ENCODE results near the gene FBRSL1. TPM values are rescaled to one million over a fixed set of nuclear protein-coding genes. Genes with fewer than 3 reads are reported as not detected.

FBRSL1 gene
- total and polyA plus RNA-seq, 4 donors, result 2.5 to 35.5 (median 5.6) TPM

GRCh38 chr12:132458441-132458840 lies 31.5 kb upstream of the FBRSL1 start:
- TF ChIP-seq FOXA2 (IDR thresholded peaks at IDR 0.05) (no peak), EGR1 (IDR thresholded peaks at IDR 0.05; ENCODE audit: low read depth in 2 of 2) (no peak), HNF4G (IDR thresholded peaks at IDR 0.05) (no peak), GABPA (IDR thresholded peaks at IDR 0.05 in 1 of 2, conservative IDR thresholded peaks at IDR 0.05 in 1 of 2) (no peak), TAF1 (conservative IDR thresholded peaks at IDR 0.05) (no peak), SP1 (IDR thresholded peaks at IDR 0.05) (no peak), ZBTB33 (IDR thresholded peaks at IDR 0.05) (no peak), CTCF (IDR thresholded peaks at IDR 0.05; ENCODE audit: low read depth, low read length, missing input control) (no peak), RXRA (IDR thresholded peaks at IDR 0.05) (no peak), HNF4A (conservative IDR thresholded peaks at IDR 0.05) (no peak), NR2F2 (IDR thresholded peaks at IDR 0.05) (no peak), FOXA1 (IDR thresholded peaks at IDR 0.05) (no peak), MAX (IDR thresholded peaks at IDR 0.05) (no peak), ATF3 (IDR thresholded peaks at IDR 0.05) (no peak), YY1 (IDR thresholded peaks at IDR 0.05) (no peak), RAD21 (IDR thresholded peaks at IDR 0.05) (no peak), JUND (IDR thresholded peaks at IDR 0.05) (no peak), REST (IDR thresholded peaks at IDR 0.05) (no peak)

More at GRCh38 chr12:132458441-132458840, 31.5 kb upstream of the FBRSL1 start:
- no peak overlapping the region for H3K27ac ChIP-seq (ENCODE audit: low read depth in 1 of 2, low read length in 2 of 2)
- no peak overlapping the region for H3K4me3 ChIP-seq (ENCODE audit: low read depth in 1 of 3, low read length in 3 of 3)
- H3K36me3 ChIP-seq (ENCODE audit: control insufficient read depth in 4 of 4, insufficient read depth in 3 of 4, low read depth in 1 of 4, low read length in 3 of 4), result no peaks in the 10 kb centered on the region
- H3K9ac ChIP-seq (ENCODE audit: low read depth in 1 of 2, low read length in 2 of 2), result no peak overlapping the region
- DNase-seq (ENCODE audit: low spot score), result no peak
- 83% methylated on average over 8 of the region's 8 CpGs for WGBS
- H3K9me3 ChIP-seq (ENCODE audit: control insufficient read depth in 4 of 4, low read length in 3 of 4), result no peaks in the 10 kb centered on the region
- H3K27me3 ChIP-seq (ENCODE audit: control insufficient read depth in 4 of 4, insufficient read depth in 4 of 4, low read length in 3 of 4), result peaks cover 0 to 3% (median 0%) of the 10 kb centered on the region in 4 donors
- H3K4me1 ChIP-seq (ENCODE audit: control insufficient read depth in 4 of 4, insufficient read depth in 4 of 4, low read length in 3 of 4), result no peaks in the 10 kb centered on the region

Data from liver (tissue), 9 donors.